ENCODE measurements around the gene TMEM60. TPM values are rescaled to one million over a fixed set of nuclear protein-coding genes. Genes with fewer than 3 reads are reported as not detected.

The TMEM60 gene
- total and polyA plus RNA-seq, 2 of the 13 experiments (the other 11 are each of a cell fraction or from before 2014, with no cell fraction given), result 25.6 to 27.7 TPM

DNA sequence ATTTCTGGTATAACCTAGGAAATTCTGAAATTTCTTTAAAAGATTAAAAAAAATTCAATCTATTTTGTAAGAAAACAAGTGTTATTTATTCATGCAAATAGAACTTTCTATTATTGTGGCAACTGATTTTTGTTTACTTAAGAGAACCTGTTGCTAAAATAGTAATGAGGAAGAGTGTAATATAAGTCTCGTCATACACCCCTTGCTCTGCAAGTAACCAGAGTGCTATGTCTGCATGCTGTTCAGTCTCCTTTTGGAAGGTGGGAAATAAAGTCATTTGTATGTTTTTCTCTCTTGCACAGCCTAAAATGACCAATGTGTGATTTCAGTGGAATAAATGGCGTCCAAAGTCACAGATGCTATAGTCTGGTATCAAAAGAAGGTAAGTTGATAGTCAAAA, 41.7 kb upstream of the TMEM60 start (continued):
- TF ChIP-seq, protein P1, sequence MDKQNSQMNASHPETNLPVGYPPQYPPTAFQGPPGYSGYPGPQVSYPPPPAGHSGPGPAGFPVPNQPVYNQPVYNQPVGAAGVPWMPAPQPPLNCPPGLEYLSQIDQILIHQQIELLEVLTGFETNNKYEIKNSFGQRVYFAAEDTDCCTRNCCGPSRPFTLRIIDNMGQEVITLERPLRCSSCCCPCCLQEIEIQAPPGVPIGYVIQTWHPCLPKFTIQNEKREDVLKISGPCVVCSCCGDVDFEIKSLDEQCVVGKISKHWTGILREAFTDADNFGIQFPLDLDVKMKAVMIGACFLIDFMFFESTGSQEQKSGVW (CRISPR knock-in tag; IDR thresholded peaks at IDR 0.05; ENCODE audit: borderline replicate concordance), result no peak
- TF ChIP-seq HOMEZ (CRISPR knock-in tag; IDR thresholded peaks at IDR 0.05; ENCODE audit: low read depth), result no peak
- no peak for TF ChIP-seq MYPOP (CRISPR knock-in tag; IDR thresholded peaks at IDR 0.05)

- DNase-seq (ENCODE audit: low spot score), result no peak
- no peak overlapping the region for H3K9ac ChIP-seq (ENCODE audit: insufficient read depth, low read depth, low read length)
- H3K79me2 ChIP-seq (ENCODE audit: insufficient read depth, low read length), result no peaks in the 10 kb centered on the region
- no peak overlapping the region for H3K4me2 ChIP-seq (ENCODE audit: low read depth, low read length)
- ChIA-PET CTCF (ENCODE audit: low intra/inter-chr PET ratio, low total read pairs) (no interaction called here), POLR2A (no interaction called here)
- H2AFZ ChIP-seq (ENCODE audit: low read length), result no peak overlapping the region
- no peak for FAIRE-seq
- ATAC-seq, result no peak
- intact Hi-C loops (cut with micrococcal nuclease; ENCODE audit: unreplicated experiment) (no loop called here), in situ Hi-C loops (cut with HindIII; ENCODE audit: extremely low pct_ligation_motif_present, low pct_unique_long_range_greater_than_20kb) (no loop called here)
- WGBS (ENCODE audit: low lambda C conversion rate), result 93% methylated on average over 3 of the region's 3 CpGs
- H3K36me3 ChIP-seq (replicated peaks in 1 of 2; ENCODE audit: control insufficient read depth in 1 of 2, insufficient read depth in 2 of 2, low read length in 2 of 2), result no peaks in the 10 kb centered on the region
- H3K27me3 ChIP-seq (ENCODE audit: control insufficient read depth in 1 of 2, insufficient read depth in 2 of 2, low read length in 2 of 2), result no peaks in the 10 kb centered on the region
- no peak overlapping the region for H3K4me3 ChIP-seq (replicated peaks in 1 of 3; ENCODE audit: insufficient read depth in 1 of 3, low read depth in 2 of 3, low read length in 3 of 3)
- H3K9me3 ChIP-seq (ENCODE audit: low read length), result no peaks in the 10 kb centered on the region
- no TSS peak for BruUV-seq (replicated peaks)
- peaks cover 11% of the 10 kb centered on the region for H3K4me1 ChIP-seq (ENCODE audit: insufficient read depth, low read length)
- no peaks in the 10 kb centered on the region for H4K20me1 ChIP-seq (ENCODE audit: insufficient read depth, low read length)
- H3K27ac ChIP-seq (ENCODE audit: extremely low read length, insufficient read depth, low read length), result no peak overlapping the region
- TF ChIP-seq TAF15 (IDR thresholded peaks at IDR 0.05; ENCODE audit: low read depth, low read length, poor library complexity, severe bottlenecking), result no peak
- no peak for TF ChIP-seq DRAP1 (CRISPR knock-in tag; IDR thresholded peaks at IDR 0.05)
- no peak for TF ChIP-seq KLF15 (CRISPR knock-in tag; IDR thresholded peaks at IDR 0.05; ENCODE audit: borderline replicate concordance)
- TF ChIP-seq THYN1 (CRISPR knock-in tag; IDR thresholded peaks at IDR 0.05; ENCODE audit: borderline replicate concordance, low read depth), result no peak
- TF ChIP-seq HMGA1 (CRISPR knock-in tag; conservative IDR thresholded peaks at IDR 0.05), result no peak
- no peak for TF ChIP-seq MIER2 (CRISPR knock-in tag; IDR thresholded peaks at IDR 0.05)
- TF ChIP-seq ZNF773 (CRISPR knock-in tag; IDR thresholded peaks at IDR 0.05; ENCODE audit: borderline replicate concordance), result no peak
- no peak for TF ChIP-seq REST (IDR thresholded peaks at IDR 0.05; ENCODE audit: borderline replicate concordance in 1 of 2, low read depth in 1 of 2, low read length in 2 of 2)
- no peak for TF ChIP-seq TSC22D2 (CRISPR knock-in tag; IDR thresholded peaks at IDR 0.05; ENCODE audit: borderline replicate concordance)
- no peak for TF ChIP-seq ZBTB14 (CRISPR knock-in tag; IDR thresholded peaks at IDR 0.05)
Measured at GRCh38 chr7:77838929-77839491, 40.8 kb upstream of the TMEM60 start.

All from HepG2 (cell line).